OCI-LY7 (cell line): ENCODE results near the gene SLC66A2. TPM values are rescaled to one million over a fixed set of nuclear protein-coding genes. Genes with fewer than 3 reads are reported as not detected.

Experiments used
- BruUV-seq: library from RNA; stranded (reverse); fragments of 400-500 nt; replicated peaks from 2 replicates; lab custom pipeline; 2021; lab: Mats Ljungman, UMichigan
- CTCF ChIA-PET: fragments of 300-600 bp; sonication (Branson Sonifier 250); formaldehyde crosslinking; loops from one replicate; lab custom pipeline; 2022; ENCODE audit warnings: antibody characterized with exemption; ENCODE audit not compliant: unreplicated experiment; lab: Charles Lee
- POLR2A ChIA-PET: fragments of 300-600 bp; sonication (Branson Sonifier 250); formaldehyde crosslinking; loops from one replicate; lab custom pipeline; 2022; ENCODE audit warnings: antibody characterized with exemption; lab: Charles Lee
- DNase-seq: peaks from one replicate; pipeline ENCODE4 v3.0.0-alpha.2; 2015; ENCODE audit warnings: low spot score
- H2AFZ ChIP-seq: fragments of 200-600 bp; sonication (generic), shearing (Covaris generic); 2 replicates; pipeline ENCODE4 v1.6.1; 2014; ENCODE audit warnings: mild to moderate bottlenecking, antibody characterized with exemption, low read length, moderate library complexity
- H3K27ac ChIP-seq: fragments of 200-600 bp; sonication (generic); 2 replicates; pipeline ENCODE4 v1.5.1; 2014; ENCODE audit warnings: mixed run types, low read depth, mild to moderate bottlenecking, moderate library complexity, low read length, inconsistent platforms; ENCODE audit not compliant: poor library complexity, severe bottlenecking
- H3K36me3 ChIP-seq: fragments of 200-600 bp; sonication (generic); 2 replicates; pipeline ENCODE4 v1.6.1; 2014; ENCODE audit warnings: mild to moderate bottlenecking, antibody characterized with exemption, low read length, moderate library complexity, mixed read lengths; ENCODE audit not compliant: insufficient read depth
- H3K4me1 ChIP-seq: fragments of 200-600 bp; sonication (generic); 2 replicates; pipeline ENCODE4 v1.5.1; 2014; ENCODE audit warnings: mild to moderate bottlenecking, low read length; ENCODE audit not compliant: insufficient read depth, poor library complexity, severe bottlenecking
- H3K4me2 ChIP-seq: fragments of 200-600 bp; sonication (generic); 2 replicates; pipeline ENCODE4 v1.6.1; 2014; ENCODE audit warnings: mild to moderate bottlenecking, low read length
- H3K4me3 ChIP-seq: fragments of 200-600 bp; sonication (generic); 2 replicates; pipeline ENCODE4 v1.5.1; 2014; ENCODE audit warnings: mild to moderate bottlenecking, low read depth, low read length; ENCODE audit not compliant: poor library complexity, severe bottlenecking
- H3K79me2 ChIP-seq: fragments of 200-600 bp; sonication (generic); 2 replicates; pipeline ENCODE4 v1.6.1; 2016; ENCODE audit warnings: low read depth, mild to moderate bottlenecking, low read length, moderate library complexity, mixed read lengths; ENCODE audit not compliant: insufficient read depth
- H3K9me2 ChIP-seq: fragments of 200-600 bp; sonication (generic); 2 replicates; pipeline ENCODE4 v1.6.1; 2016; ENCODE audit warnings: mild to moderate bottlenecking, low read length, mixed read lengths; ENCODE audit not compliant: insufficient read depth
- H3K9me3 ChIP-seq: fragments of 200-600 bp; sonication (generic); 2 replicates; pipeline ENCODE4 v1.6.1; 2014; ENCODE audit warnings: mild to moderate bottlenecking, mixed run types, low read length, mixed read lengths
- H4K20me1 ChIP-seq: fragments of 200-600 bp; sonication (generic); 2 replicates; pipeline ENCODE4 v1.6.1; 2014; ENCODE audit warnings: mild to moderate bottlenecking, antibody characterized with exemption, low read length, moderate library complexity, mixed read lengths; ENCODE audit not compliant: insufficient read depth
- EZH2phosphoT487 ChIP-seq: fragments of 200-600 bp; sonication (generic); IDR thresholded peaks from 2 replicates; pipeline ENCODE4 v1.6.1; 2018; ENCODE audit warnings: low read depth, borderline replicate concordance, mild to moderate bottlenecking, mixed run types, antibody characterized with exemption, low read length, moderate library complexity, mixed read lengths
- intact Hi-C: fragments of 100-400 bp; cut with micrococcal nuclease; formaldehyde crosslinking; loops from one replicate; pipeline ENCODE4 v1.10.0; 2022; ENCODE audit not compliant: unreplicated experiment
- total RNA-seq, 2 experiments: library from RNA; depleted of rRNA in 1 of 2; stranded (reverse); fragments of >200 nt in 1 of 2; shearing (Covaris generic) in 1 of 2; gene quantifications; 2 replicates each; pipeline ENCODE4 v1.2.3, GENCODE V29; 2014 to 2022
- TF ChIP-seq, protein P1 (sequence below): fragments of 200-600 bp; sonication (generic); conservative IDR thresholded peaks from 2 replicates; pipeline ENCODE4 v1.5.1; 2014; ENCODE audit warnings: mild to moderate bottlenecking, antibody characterized with exemption, low read length, moderate library complexity, mixed read lengths

SLC66A2 gene
- total RNA-seq, 2 experiments from 2014 or later: 14.5 to 17.9 TPM

- H3K4me3 ChIP-seq: no peak overlapping the region
- DNase-seq: no peak
- BruUV-seq: no TSS peak
- TF ChIP-seq EZH2phosphoT487: no peak
- TF ChIP-seq, protein P1, sequence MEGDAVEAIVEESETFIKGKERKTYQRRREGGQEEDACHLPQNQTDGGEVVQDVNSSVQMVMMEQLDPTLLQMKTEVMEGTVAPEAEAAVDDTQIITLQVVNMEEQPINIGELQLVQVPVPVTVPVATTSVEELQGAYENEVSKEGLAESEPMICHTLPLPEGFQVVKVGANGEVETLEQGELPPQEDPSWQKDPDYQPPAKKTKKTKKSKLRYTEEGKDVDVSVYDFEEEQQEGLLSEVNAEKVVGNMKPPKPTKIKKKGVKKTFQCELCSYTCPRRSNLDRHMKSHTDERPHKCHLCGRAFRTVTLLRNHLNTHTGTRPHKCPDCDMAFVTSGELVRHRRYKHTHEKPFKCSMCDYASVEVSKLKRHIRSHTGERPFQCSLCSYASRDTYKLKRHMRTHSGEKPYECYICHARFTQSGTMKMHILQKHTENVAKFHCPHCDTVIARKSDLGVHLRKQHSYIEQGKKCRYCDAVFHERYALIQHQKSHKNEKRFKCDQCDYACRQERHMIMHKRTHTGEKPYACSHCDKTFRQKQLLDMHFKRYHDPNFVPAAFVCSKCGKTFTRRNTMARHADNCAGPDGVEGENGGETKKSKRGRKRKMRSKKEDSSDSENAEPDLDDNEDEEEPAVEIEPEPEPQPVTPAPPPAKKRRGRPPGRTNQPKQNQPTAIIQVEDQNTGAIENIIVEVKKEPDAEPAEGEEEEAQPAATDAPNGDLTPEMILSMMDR: no peak
- no peaks in the 10 kb centered on the region for H4K20me1 ChIP-seq
- POLR2A ChIA-PET: no interaction called here
- H3K27ac ChIP-seq: no peak overlapping the region
- no peaks in the 10 kb centered on the region for H3K36me3 ChIP-seq
- no peaks in the 10 kb centered on the region for H3K79me2 ChIP-seq
- H3K9me2 ChIP-seq: no peaks in the 10 kb centered on the region
- H3K4me1 ChIP-seq: peaks cover 7% of the 10 kb centered on the region
- H3K9me3 ChIP-seq: no peaks in the 10 kb centered on the region
- intact Hi-C loops: no loop called here
- no peak overlapping the region for H3K4me2 ChIP-seq
- CTCF ChIA-PET: no interaction called here
- H2AFZ ChIP-seq: no peak overlapping the region
These were observed 68.8 kb downstream of the SLC66A2 start for GRCh38 chr18:79882522-79883241.

DNA sequence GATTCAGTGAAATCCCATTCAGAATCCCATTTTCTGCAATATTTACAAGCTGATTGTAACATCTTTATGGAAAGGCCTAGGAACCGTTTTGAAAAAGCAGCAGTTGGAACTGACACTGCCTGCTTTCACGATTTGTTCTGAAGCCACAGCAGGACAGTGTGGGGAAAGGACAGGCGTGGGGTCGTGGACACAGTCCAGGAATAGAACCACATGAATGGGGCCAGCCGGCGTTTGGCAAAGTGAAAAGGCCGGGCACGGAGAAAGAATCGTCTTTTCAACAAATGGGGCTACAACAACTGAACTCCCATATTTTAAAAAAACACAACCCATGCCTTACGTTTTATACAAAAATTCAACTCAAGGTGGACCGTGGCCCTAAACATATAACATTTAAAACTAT, 69.8 kb downstream of the SLC66A2 start:
- DNase-seq: no peak
- no peak overlapping the region for H3K4me2 ChIP-seq
- ChIA-PET CTCF (no interaction called here), POLR2A (no interaction called here)
- H4K20me1 ChIP-seq: no peaks in the 10 kb centered on the region
- no peak overlapping the region for H2AFZ ChIP-seq
- BruUV-seq: no TSS peak
- TF ChIP-seq, protein P1: no peak
- no peak for TF ChIP-seq EZH2phosphoT487
- no peaks in the 10 kb centered on the region for H3K79me2 ChIP-seq
- H3K9me3 ChIP-seq: no peaks in the 10 kb centered on the region
- no peak overlapping the region for H3K27ac ChIP-seq
- intact Hi-C loops: no loop called here
- no peaks in the 10 kb centered on the region for H3K36me3 ChIP-seq
- no peaks in the 10 kb centered on the region for H3K9me2 ChIP-seq
- peaks cover 7% of the 10 kb centered on the region for H3K4me1 ChIP-seq
- H3K4me3 ChIP-seq: no peak overlapping the region

DNA sequence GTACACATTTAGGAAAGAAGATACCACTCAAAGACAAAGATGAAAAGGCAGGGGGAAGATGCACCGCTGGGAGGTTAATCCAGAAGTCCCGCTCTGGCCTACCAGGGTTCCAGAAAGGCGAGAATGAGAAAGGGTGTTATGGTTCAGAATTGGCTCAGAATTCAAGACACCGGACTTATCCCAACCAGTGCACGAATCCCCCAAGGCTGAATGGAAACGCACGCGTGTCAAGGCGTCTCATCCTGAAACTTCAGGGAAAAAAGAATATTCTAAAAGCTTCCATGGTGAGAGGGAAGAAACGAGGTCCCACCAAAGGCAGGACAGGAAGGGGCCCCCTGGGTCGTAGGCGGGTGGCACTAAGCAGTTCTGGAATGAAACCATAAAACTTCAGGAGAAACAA, 71.9 kb downstream of the SLC66A2 start:
- Histone ChIP-seq H4K20me1 (no peaks in the 10 kb centered on the region), H3K9me2 (no peaks in the 10 kb centered on the region), H3K9me3 (no peaks in the 10 kb centered on the region), H3K27ac (no peak overlapping the region), H3K36me3 (no peaks in the 10 kb centered on the region), H2AFZ (no peak overlapping the region), H3K79me2 (no peaks in the 10 kb centered on the region), H3K4me2 (no peak overlapping the region), H3K4me3 (no peak overlapping the region), H3K4me1 (no peaks in the 10 kb centered on the region)
- no peak for TF ChIP-seq EZH2phosphoT487
- TF ChIP-seq, protein P1: no peak
- ChIA-PET CTCF (interaction anchor here (0.6 kb wide), 1 partner anchor 215 kb away, joined by 3 read pairs; no protein-coding TSS in a partner anchor), POLR2A (no interaction called here)
- intact Hi-C loops: no loop called here
- BruUV-seq: no TSS peak
- no peak for DNase-seq
